Activated CD8-positive, alpha-beta T cell treated with anti-CD3 and anti-CD28 coated beads for 36 hours (primary cell): ENCODE measurements around the gene SUCNR1. TPM values are rescaled to one million over a fixed set of nuclear protein-coding genes. Genes with fewer than 3 reads are reported as not detected.
"Not testable (repeated sequence)": the region's sequence is repeated elsewhere in the genome, so short reads cannot be mapped to it uniquely, and the experiment has no call there.

Experiments
- ATAC-seq: fragments of 200-7000 bp; cut with Tn5 transposase; one replicate; pipeline ENCODE4 v1.10.0; 2021; ENCODE audit warnings: mild to moderate bottlenecking, moderate library complexity
- CTCF ChIA-PET: fragments of 350-600 bp; sonication (Branson Sonifier 250); formaldehyde crosslinking; loops from one replicate; lab custom pipeline; 2021; ENCODE audit warnings: antibody characterized with exemption; lab: Charles Lee
- POLR2A ChIA-PET: fragments of 350-600 bp; sonication (Branson Sonifier 250); formaldehyde crosslinking; loops from one replicate; lab custom pipeline; 2021; ENCODE audit warnings: antibody characterized with exemption; lab: Charles Lee
- DNase-seq: peaks from one replicate; pipeline ENCODE4 v3.0.0-alpha.2; 2020
- H3K27ac Mint-ChIP-seq: one replicate; pipeline ENCODE4 v1.8.0; 2021; ENCODE audit warnings: mild to moderate bottlenecking, mixed read lengths
- H3K27me3 Mint-ChIP-seq: one replicate; pipeline ENCODE4 v1.8.0; 2021; ENCODE audit warnings: mixed read lengths
- H3K36me3 Mint-ChIP-seq: one replicate; pipeline ENCODE4 v1.8.0; 2021; ENCODE audit warnings: low read depth, mixed read lengths
- H3K4me1 Mint-ChIP-seq: one replicate; pipeline ENCODE4 v1.8.0; 2021; ENCODE audit warnings: low read depth, mixed read lengths
- H3K4me3 Mint-ChIP-seq: one replicate; pipeline ENCODE4 v1.8.0; 2021; ENCODE audit warnings: mild to moderate bottlenecking, moderate library complexity, mixed read lengths
- H3K9me3 Mint-ChIP-seq: one replicate; pipeline ENCODE4 v1.8.0; 2021; ENCODE audit warnings: mixed read lengths
- intact Hi-C: fragments of 100-400 bp; cut with micrococcal nuclease; formaldehyde crosslinking; loops from one replicate; pipeline ENCODE4 v1.10.0; 2022
- total RNA-seq, 2 experiments: library from RNA; stranded (reverse); gene quantifications; one replicate each; pipeline ENCODE4 v1.2.3, GENCODE V29; 2021
- TF ChIP-seq, protein P1 (sequence below): fragments of 200-600 bp; IDR thresholded peaks from one replicate; pipeline ENCODE4 v1.8.0; 2022; ENCODE audit warnings: antibody characterized with exemption, mild to moderate bottlenecking

The SUCNR1 gene
- total RNA-seq, 2 experiments from 2014 or later, result not detected

DNA sequence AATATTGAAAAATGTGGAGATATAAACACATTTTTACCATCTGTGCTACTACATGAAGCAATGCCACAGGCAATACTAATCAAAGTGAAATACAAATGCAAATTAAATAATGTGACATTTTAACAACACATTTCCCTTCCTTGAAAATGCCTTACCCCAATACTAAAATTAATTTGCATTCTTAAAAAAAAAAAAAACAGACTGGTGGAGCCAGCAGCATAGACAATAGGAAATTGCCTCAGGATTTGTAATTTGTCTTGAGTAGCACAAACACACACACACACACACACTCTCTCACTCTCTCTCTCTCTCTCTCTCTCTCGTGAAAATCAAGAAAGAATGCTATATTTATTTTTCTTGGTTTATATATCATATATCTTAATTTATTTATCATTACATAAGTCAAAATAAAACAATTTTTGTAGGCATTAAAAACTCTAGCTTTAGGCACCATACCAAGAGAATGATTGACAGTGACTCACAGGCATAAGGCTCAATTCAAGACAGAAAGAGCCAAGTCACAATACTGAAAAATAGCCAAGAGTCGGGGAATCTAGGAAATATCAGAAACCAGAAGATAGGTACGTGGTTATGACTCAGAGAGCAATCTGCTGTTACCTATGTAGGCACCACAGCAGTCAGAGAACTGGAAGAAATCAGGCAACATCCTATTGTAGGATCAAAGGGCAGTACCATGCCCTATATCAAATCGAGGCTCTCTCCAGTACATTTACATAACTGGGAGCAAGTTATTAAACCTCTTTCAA lies 23.0 kb downstream of the SUCNR1 start:
- Mint-ChIP-seq H3K4me1 (peaks cover 17% of the 10 kb centered on the region), H3K36me3 (no peaks in the 10 kb centered on the region), H3K4me3 (no peak overlapping the region), H3K27me3 (no peaks in the 10 kb centered on the region), H3K27ac (no peak overlapping the region), H3K9me3 (no peaks in the 10 kb centered on the region)
- ATAC-seq, result peak; percentile 77
- intact Hi-C loops, result no loop called here
- TF ChIP-seq, protein P1, sequence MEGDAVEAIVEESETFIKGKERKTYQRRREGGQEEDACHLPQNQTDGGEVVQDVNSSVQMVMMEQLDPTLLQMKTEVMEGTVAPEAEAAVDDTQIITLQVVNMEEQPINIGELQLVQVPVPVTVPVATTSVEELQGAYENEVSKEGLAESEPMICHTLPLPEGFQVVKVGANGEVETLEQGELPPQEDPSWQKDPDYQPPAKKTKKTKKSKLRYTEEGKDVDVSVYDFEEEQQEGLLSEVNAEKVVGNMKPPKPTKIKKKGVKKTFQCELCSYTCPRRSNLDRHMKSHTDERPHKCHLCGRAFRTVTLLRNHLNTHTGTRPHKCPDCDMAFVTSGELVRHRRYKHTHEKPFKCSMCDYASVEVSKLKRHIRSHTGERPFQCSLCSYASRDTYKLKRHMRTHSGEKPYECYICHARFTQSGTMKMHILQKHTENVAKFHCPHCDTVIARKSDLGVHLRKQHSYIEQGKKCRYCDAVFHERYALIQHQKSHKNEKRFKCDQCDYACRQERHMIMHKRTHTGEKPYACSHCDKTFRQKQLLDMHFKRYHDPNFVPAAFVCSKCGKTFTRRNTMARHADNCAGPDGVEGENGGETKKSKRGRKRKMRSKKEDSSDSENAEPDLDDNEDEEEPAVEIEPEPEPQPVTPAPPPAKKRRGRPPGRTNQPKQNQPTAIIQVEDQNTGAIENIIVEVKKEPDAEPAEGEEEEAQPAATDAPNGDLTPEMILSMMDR, result no peak
- CTCF ChIA-PET, result no interaction called here
- DNase-seq, result no peak
- POLR2A ChIA-PET, result no interaction called here

DNA sequence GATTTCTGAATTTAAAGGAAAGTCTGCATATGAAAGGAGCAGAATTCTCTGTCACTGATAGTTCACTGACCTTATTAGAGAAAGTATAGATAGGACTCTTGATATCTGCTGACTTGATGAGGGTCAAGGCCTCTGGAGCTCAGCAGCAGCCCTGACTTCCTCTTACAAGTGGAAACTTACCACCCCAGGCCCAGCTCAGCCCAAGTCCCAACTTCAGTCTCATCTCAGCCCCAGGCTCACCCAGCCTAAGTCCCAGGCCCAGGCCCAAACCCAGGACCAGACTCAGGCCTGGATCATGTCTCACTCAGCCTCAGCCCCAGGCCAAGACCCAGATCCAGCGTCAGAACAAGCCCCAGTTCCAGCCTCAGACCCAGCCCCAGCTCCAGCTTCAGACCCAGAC lies 24.7 kb downstream of the SUCNR1 start:
- H3K27me3 Mint-ChIP-seq, CTCF ChIA-PET, H3K4me3 Mint-ChIP-seq, H3K27ac Mint-ChIP-seq, POLR2A ChIA-PET, H3K36me3 Mint-ChIP-seq, intact Hi-C loops, DNase-seq, H3K9me3 Mint-ChIP-seq: not testable (repeated sequence)
- H3K4me1 Mint-ChIP-seq, result peaks cover 19% of the 10 kb centered on the region
- ATAC-seq, result peak; percentile 6

DNA sequence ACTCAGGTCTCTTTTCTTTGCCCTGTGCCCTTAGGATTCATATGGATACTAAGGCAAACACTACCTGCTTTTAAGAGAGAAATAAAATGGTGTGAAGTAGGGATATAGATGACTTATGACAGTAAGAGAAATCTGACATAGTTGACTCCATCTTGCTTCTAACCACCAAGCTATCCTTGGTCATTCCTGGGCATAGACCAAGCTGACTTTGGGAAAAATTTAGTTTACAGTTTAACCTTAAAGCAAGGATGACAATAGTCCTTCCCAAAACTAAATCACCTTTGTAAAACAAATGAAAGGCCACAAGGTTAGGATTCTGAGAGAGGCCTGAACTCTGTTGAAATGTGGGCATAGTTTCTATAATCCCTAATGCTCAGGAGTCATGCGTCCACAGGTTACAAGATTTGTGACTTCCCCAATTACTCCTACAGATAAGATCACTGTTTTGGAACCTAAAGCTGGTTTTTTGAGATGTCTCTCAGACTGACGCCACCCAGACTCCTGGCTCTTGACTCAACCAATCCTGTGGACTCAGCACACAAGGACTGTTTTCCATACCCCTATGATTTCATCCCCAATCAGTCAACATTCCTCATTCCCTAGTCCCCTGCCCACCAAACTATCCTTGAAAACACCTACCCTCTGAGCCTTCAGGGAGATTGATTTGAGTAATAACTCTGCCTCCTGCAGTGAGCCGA lies 25.3 kb downstream of the SUCNR1 start:
- H3K4me1 Mint-ChIP-seq, result peaks cover 19% of the 10 kb centered on the region

GRCh38 chr3:151899996-151900395 lies 26.6 kb downstream of the SUCNR1 start:
- H3K9me3 Mint-ChIP-seq, result no peaks in the 10 kb centered on the region
- ChIA-PET CTCF (no interaction called here), POLR2A (no interaction called here)
- H3K4me3 Mint-ChIP-seq, result no peak overlapping the region
- no peaks in the 10 kb centered on the region for H3K27me3 Mint-ChIP-seq
- DNase-seq (no peak), ATAC-seq (no peak)
- no peaks in the 10 kb centered on the region for H3K36me3 Mint-ChIP-seq
- H3K27ac Mint-ChIP-seq, result no peak overlapping the region
- TF ChIP-seq, protein P1, result no peak
- peaks cover 19% of the 10 kb centered on the region for H3K4me1 Mint-ChIP-seq
- intact Hi-C loops, result no loop called here

More for the DNA sequence above, 25.3 kb downstream of the SUCNR1 start:
- POLR2A ChIA-PET, result interaction anchor here (1.1 kb wide), 1 partner anchor 26 kb away, joined by 3 read pairs; no protein-coding TSS in a partner anchor
- H3K36me3 Mint-ChIP-seq, H3K27ac Mint-ChIP-seq, H3K9me3 Mint-ChIP-seq, DNase-seq, H3K4me3 Mint-ChIP-seq, H3K27me3 Mint-ChIP-seq, intact Hi-C loops, CTCF ChIA-PET, ATAC-seq: not testable (repeated sequence)

DNA sequence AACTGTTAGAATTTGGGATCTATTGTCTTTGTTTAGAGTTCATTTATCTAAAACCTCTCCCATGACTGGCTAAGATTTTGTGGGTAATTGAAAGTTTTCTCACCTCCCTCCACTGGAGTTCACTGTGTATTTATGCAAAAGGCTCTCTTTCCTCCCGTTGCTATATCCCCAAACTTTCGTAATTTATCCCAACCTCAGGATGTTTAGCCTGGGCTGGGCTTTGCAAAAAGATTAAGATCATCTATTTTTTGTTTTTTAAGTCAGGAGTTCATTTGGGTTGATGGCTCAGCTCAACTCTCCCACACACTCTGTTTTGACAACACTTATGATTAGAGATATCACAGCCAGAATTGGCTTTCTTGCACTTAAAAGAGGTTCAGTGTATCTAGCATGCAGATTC lies 27.0 kb downstream of the SUCNR1 start:
- TF ChIP-seq, protein P1, result no peak
- intact Hi-C loops, result no loop called here
- Mint-ChIP-seq H3K4me1 (peaks cover 19% of the 10 kb centered on the region), H3K9me3 (no peaks in the 10 kb centered on the region), H3K27ac (no peak overlapping the region), H3K36me3 (no peaks in the 10 kb centered on the region), H3K27me3 (no peaks in the 10 kb centered on the region), H3K4me3 (no peak overlapping the region)
- ATAC-seq, result no peak
- ChIA-PET CTCF (no interaction called here), POLR2A (no interaction called here)
- DNase-seq, result no peak
